Middle frontal gyrus (tissue), 1 donor: Measurements from ENCODE around the gene FEV.

ENCODE experiments used
- DNase-seq: peaks from one replicate; pipeline ENCODE4 v3.0.0-alpha.2; 2015; ENCODE audit warnings: low spot score; ENCODE audit errors: extremely low spot score

The FEV gene

DNA sequence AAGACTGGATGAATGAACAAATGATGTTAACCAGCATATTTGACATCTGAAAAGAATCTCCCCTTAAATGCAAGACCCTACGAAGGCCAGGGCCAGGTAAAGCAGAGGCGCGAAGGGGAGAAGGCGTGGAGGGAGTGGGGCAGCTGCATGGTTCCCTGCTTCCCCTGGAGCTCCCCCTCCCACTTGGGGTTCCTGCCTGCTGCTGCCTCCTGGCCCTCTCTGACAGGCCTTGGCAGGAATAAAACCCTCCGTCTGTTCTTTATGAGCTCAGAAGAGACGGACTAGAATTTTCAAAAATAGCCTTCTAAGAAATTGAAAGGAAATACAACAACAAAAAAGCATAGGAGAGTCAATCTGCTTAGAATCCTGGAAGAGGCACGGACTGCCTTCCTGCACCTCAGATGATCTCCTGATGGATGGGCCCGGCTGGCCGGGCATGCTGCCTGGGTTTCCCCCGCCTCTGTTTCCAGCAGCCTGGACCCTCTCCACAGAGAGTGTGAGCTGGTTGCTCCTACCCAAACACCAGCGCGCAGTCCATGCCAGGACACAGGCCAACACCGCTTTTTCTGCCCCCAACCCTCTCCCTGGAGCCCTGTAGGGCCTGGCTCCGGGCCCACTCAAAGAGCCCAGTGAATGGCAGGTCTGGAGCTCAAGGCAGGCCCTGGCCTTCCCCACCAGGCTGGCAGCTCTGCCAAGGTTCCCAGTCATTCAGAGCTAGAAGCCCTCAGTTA, 32.4 kb upstream of the FEV start:
- no peak for DNase-seq

DNA sequence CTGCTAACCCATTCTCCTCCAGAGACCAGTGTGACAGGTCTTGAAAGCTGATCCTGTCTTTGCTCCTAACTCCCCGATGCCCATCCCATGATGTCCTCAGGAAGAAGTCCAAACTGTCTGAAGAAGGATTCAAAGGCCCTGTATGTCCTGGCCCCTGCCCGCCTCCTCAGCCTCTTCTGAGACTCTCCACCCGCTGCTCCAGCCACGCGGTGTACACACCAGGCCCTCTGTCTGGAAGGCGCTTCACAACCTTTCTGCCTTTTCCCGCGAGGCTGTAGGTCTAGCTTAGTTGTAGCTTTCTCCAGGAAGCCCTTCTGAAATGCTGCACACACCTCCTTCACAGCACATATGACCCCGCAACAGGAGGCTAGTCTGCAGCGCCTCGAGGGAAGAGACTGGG, 31.7 kb upstream of the FEV start:
- DNase-seq, result no peak

DNA sequence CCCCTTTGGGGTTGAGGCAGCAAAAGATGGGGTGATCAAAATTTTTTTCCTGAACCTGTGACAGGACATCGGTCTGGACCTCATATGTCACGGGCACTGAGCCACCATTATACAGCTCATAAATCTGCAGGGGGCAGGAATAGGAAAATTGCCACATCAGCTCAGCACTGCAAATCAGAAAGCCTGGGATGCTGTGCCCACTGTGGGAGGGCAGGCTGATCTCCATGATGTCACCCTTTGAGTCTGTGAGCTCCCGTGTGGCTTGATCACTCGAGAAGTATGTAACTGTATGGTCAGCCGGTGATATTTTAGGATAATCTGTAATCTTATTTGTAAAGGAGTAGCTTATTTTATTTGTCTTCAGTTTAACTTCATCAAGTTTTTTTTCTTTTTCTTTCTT, 25.9 kb upstream of the FEV start:
- DNase-seq, result no peak

DNA sequence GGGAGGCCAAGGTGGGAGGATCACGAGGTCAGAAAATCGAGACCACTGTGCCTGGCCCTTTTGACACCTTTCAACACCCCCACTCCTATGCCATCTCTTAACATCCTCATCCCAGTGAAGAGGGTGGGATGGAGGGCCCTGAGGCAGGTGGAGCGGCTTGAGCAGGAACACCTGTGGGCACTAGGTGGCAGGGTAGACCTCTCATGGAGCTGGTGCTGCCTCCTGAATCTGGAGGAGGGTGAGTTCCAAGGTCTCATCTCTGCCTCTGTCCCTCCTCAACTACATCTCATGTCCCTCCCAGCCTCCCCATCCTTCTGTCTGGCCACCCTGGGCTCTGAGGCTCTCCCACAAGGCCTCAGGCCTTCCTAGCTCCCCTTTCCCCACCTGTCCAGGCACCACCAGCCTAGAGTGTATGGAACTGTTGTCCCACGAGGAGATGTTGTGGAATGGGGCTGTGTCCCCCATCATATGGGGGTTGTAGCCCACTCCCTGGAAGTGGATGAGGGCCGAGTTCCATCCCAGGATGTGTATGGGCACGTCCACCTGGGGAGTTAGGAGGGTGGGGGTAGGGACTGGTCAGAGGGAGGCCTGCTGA, 25.3 kb upstream of the FEV start:
- no peak for DNase-seq

DNA sequence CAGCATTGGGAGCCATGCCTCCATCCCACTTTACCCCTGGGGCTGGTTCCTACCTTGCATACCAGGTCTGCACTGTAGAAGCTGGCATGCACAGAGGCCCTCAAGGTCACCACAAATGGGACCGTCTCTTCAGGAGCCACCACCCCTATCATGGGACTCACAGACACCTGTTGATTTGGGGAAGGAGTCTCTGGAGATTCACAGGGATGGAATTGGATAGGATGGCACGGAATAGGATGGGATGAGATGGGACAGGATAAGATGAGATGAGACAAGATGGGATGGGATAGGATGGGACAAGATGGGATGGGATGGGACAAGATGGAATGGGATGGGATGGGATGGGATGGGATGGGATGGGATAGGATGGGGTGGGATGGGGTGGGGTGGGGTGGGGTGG, 24.3 kb upstream of the FEV start:
- DNase-seq, result no peak

DNA sequence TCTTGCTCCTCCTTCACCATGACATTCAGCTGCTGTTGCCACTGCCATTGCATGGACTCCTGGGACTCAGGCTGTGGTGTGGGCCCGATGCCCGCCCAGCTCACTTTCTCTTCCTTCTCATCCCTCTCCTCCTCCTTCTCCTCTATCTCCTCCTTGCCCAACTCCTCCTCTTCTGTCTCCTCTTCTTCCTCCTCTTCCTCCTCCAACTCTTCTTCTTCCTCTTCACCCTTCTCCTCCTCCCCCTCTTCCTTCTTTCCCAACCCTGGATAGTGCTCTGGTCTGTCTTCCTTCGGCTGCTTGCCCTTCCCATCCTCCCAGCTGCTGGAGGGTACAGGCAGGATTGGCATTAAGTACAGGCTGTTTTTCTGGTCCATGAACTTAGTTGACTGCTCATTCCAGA, 19.0 kb upstream of the FEV start:
- DNase-seq, result no peak

DNA sequence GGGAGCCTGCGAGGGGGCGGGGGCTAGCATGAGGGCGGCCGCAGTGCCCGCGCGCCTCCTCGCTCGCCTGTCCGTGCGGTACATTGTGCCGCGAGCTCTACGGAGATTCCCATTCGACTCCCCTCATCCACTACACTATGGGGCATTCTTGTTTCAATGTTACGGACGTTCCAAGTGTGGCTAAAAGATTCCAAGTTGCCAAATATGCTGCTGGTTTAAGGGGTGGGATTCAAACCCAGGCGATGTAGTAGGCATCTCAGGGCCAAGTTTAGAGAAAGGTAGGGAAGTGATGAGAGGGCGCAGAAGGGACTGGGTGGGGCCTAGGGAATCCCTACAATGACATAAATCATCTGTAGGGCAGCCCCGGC, 18.3 kb upstream of the FEV start:
- DNase-seq, result no peak

DNA sequence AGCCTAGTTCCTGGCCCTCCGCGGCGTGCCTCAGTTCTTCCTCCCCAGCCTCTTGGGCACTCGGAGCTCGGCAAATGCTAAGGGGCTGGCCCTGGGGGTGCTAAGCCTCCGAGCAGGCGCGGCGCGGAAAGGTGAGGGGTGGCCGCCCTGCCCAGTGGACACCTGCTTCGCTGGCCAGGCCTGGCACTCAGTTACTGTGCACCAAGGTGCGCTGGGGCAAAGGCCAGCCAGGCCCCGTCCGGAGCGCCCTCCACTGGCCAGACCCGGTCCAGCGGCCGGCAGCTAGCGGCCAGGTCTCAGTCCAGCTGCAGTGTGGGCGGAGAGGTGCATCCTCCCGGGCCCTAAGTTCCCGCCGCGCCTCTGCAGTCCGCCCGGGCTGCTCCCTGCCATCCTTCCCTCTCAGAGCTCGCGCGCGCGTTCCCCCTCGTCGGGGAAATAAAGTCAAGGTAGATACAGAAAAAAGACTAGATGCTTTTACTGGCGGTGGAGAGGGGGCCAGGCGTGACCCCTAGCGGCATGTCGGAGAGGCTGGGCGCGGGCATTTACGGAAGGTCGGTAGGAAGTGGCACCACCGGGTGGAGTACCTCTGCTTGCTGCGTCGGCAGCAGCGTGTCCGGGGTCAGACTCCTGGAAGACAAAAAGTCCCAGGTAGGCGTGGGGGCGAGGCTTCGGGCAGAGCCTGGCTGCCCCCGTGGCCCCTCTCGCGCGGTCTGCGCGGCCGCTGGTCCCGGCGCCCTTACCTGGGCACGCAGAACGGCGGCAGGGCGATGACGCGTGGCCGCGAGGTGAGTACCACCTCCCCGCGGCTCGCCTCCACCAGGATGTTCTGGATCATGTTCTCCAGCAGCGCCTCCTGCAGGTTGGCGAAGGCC, 17.6 kb upstream of the FEV start:
- DNase-seq, result no peak

DNA sequence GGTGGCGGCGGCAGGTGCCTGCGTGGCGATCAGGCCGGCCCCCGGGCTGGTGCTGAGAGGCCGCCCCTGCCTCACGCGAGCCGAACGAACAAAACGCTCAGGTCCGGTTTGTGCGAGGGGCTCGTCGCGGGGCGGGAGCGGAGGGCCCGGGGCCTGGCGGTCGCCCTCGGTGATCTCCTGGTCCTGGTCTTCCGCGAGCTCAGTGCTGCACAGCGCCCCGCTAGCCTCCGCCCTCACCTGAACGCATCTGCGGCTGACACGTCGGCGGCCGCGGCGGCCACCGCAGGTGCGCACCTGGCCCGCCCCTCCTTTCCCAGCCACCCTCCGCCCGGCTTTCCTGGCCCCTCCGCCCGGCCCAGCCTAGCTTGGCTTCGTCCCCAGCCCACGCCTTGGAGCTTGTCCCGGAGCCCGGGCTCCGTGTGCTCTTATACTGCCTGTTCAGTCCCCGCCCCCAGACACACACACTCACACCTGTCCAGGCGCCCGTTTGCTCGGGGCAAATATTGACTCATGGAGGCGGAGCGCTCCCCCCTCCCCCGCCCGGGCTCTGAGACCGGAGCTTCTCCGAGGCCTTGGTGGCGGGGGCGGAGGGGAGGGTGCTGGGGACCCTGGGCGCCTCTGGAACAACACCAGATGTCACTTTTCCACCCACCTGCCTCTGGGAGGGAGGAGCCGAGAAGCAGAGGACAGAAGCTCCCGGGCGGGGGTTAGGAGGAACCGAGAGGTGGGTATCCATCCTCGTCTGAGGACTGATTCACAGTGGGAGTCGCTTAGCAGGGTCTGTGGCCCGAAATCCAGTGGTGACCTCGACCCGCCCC, 16.8 kb upstream of the FEV start:
- DNase-seq, result no peak

DNA sequence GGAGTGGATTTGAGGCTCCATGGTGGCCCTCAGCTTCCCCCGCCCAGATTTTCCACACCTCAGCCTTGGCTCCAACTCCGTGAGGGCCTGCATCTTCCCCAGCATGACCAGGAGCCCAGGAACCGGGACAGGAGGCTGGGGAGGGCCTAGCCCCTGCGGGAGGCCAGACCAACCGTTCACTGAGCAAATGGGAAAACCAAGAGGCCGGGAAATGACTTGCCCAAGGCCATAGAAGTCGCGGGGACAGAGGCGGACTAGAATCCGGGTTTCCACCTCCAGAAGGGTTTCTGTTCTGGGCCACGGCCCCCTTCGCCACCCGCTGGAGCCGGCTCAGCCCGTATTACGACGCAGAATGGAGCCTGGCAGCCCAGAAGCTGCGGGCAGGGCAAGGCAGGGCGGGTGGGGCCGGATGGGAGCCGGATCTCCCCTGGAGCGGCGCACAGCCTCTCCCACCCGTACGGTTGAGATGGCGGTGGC, 16.2 kb upstream of the FEV start:
- no peak for DNase-seq

DNA sequence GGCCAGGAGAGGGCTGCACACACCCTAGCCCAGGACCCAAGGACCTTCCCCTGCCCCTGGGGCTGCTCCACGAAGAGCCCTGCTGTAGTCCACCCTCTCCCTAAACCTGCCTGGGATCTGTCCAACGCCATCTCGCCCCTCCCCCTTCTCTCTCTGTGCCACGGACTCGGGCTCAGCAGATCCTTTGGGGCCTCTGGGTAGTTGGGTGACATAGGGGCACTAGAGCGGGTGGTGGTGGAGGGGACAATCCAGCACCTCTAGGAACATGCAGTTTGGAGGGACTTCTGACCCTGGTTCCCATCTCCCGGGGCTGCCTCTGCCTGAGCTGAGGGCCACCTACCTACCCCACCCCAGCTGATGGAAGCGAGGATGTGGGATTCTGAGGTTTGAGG, 15.6 kb upstream of the FEV start:
- DNase-seq, result no peak

DNA sequence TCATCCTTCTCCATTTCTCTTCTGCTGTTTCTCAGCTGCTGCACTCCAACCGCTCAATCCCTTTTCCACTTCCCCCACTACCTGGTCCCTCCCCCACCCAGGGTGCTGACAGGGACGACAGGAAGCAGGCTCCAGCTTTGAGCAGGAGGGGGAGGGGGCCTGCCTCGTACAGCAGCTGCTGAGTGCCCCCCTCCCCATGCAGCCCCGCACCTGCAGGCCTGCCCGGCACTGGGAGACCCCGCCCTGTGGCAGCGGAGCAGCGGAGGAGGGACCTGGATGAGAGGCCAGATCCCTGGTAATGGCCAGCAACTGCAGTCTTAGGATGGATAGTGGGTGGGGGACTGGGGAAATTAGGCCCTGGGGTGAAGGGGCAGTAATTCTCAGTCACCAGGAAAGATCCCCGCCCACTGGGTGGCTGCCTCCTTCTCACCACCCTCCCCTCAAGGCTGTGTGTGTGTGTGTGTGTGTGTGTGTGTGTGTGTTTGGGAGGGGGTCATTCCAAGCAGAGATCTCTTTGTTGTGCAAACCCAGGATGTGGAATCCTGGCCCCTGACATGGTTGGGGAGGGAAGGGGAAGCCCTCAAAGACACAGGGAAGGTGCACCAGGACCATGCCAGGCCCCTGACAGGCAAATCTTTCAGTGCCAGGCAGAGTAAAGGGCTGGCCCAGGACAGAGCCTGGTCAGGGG, 15.0 kb upstream of the FEV start:
- DNase-seq, result no peak

DNA sequence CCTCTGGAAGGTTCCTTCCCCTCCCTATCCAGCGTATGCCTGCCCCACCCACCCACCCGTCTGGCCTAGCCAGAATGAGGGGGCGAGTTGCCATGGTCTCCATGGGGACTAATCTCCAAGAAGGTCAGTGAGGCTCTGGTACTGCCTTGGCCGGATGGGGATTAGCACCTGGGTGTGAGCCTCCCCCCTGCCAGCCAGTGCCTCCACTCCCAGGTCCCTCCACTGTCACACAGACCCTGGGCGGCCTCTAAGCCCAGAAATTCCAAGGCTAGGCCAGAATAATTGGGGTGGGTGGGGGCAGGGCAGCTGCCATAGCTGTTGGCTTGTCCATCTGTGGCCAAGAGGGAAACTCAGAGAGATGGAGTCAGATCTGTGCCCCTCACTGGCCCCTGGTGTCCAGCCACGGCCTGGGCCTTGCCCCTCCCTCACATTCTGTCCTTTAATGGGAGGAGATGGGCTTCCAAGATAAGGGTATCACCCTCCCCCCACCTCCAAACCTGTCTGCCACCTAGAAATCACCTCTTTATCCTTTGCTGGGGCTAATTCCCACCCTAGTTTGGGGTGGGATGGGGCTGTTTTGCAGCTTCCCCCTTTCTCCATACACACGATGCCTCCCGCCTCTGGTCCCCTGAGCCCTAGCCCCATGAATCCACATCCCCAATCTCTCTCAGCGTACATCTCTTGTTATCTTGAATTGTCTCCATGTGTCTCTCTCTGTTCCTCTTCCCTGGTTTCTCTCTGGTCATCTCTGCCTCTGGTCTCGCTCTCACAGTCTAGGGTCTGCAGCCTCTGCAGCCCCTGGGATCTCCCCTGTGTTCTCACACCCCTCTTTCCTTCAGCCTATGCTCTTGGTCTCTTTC, 14.3 kb upstream of the FEV start:
- DNase-seq, result no peak

DNA sequence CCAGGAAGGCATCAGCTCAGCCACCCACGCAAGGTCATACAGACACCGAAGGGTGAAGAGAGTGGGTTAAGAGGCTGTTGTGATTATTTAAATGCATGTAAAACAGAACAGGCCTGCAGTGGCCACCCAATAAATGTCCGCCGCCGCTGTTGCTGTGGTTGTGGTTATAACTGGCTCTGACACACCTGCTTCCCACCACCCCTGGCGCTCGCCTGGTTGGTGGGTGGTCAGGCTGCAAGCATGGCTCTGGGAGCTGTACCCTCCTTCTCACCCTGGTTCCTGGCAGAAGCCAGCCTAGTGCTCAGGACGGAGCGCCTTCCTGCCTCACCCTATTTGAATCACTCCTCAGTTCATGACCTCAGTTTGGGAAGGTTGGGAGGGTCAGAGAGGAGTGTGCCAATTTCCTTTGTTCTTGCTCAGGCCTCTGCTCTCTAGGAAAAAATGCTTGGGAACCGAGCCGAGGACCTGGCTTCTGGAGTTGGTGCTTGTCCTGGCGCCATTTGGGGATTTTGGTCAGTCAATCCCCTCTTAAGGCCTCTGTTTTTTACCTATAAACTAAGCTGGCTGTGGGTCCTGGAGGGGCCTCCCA, 13.5 kb upstream of the FEV start:
- no peak for DNase-seq

DNA sequence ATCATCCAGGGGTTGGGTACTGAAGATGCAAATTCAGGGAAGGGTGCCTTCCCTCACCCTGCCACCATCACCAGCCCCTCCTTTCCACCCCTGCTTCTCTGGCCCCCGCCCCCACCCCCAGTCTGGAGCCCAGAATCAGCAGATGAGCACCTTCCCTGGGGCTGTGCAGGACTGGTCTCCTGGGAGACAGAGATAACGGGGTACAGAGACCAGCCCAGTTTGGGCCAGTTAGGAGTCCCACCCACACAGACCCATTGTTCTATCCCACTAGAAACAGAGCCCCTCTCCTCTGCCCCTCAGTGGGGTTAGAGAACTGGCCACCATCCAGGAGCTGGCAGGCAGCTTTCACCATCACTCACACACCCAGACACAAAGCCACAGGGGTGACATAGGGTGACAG, 12.7 kb upstream of the FEV start:
- no peak for DNase-seq

DNA sequence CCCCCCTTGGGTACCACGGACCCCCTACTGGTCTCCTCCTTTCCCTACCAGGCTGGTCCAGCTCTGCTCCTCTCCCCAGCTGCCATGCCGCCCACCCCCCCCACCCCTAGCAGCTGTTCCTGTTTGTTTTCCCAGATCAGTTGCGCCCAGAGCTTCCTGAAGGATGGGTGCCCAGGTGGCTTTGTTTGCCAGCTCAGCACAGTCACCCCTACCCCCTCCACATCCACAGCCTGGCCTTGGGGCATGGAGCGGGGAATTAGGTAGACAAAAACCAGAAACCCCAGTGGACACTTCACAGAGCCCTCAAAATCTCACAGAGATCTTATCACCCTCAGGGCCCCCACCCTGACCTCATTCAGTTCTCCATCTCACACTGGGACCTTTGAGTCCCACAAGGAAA, 12.0 kb upstream of the FEV start:
- DNase-seq, result no peak

DNA sequence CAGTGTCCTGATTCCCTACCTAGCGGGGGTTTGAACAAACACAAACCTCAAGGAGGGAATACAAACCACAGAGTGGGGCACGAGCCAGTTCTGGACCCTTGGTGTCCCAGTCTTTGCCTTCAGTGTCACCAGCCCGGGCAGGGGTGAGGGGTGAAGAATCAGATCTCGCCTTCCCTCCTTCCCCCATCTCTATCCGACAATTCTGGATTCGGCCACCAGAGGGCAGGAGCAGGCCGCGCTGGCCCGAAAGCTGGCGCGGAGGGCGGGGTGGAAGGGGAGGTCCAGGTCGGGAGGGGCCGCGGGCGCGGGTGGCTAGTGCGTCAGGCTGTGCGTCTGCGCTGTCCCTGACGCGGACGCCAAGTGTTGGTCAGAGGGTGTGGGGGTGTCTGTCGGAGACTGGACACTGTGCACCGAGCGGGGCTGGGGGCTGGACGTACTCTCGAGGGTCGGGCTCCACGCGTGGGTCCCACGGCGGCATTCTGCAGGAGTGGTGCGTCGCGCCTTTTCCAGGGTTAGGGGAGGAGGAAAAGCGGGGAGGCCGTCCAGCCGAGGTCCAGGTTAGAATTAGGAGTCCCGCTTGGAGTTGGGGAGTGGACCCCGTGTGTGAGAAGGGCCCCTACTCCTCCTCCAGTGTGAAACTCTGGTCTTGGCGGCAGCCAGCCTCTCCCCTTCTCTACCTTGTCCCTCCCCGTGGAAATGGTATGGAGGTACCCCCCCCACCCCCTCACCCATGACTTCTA, 11.2 kb upstream of the FEV start:
- DNase-seq, result peak; percentile 42

DNA sequence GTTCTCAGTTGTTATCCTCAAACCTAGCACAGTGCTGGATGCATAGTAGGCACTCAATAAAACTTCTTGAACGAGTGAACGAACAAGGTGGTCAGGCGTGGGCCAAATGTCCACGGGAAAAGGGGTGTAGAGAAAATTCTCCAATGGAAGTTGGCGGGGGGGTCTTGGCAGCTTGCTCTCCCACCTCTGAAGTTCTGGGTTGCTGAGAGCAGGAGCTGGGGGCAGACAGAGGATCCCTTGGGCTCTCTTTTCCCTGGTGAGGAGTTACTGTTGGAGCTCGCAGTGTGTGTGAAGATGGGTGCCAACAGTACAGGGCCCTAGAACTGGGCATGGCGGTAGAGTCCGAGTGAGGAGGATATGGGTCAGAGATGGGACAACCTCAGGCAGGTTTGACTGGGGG, 10.6 kb upstream of the FEV start:
- DNase-seq, result no peak
